Neural progenitor cell (in vitro differentiated cells): ENCODE data around the gene TRAF7. TPM values are rescaled to one million over a fixed set of nuclear protein-coding genes. Genes with fewer than 3 reads are reported as not detected.

ENCODE experiments used
- DNase-seq: peaks from one replicate; pipeline ENCODE4 v3.0.0-alpha.2; 2016; ENCODE audit warnings: low spot score
- H2AFZ ChIP-seq: fragments of 200-600 bp; sonication (generic); replicated peaks from 2 replicates; pipeline ENCODE4 v1.6.1; 2016; ENCODE audit warnings: antibody characterized with exemption
- H3F3A ChIP-seq: fragments of 200-600 bp; sonication (generic); 2 replicates; pipeline ENCODE4 v1.6.1; 2016; ENCODE audit warnings: antibody characterized with exemption, low read depth
- H3K27ac ChIP-seq: fragments of 200-600 bp; sonication (generic); 2 replicates; pipeline ENCODE4 v1.5.1; 2016; ENCODE audit warnings: mild to moderate bottlenecking
- H3K27me3 ChIP-seq: fragments of 200-600 bp; sonication (generic); 2 replicates; pipeline ENCODE4 v1.6.1; 2016; ENCODE audit warnings: mild to moderate bottlenecking, moderate library complexity
- H3K36me3 ChIP-seq: fragments of 200-600 bp; sonication (generic); 2 replicates; pipeline ENCODE4 v1.5.1; 2016
- H3K4me1 ChIP-seq: fragments of 200-600 bp; sonication (generic); 2 replicates; pipeline ENCODE4 v1.6.1; 2016; ENCODE audit warnings: mixed run types
- H3K4me2 ChIP-seq: fragments of 200-600 bp; sonication (generic); 2 replicates; pipeline ENCODE4 v1.6.1; 2016
- H3K4me3 ChIP-seq: fragments of 200-600 bp; sonication (generic); 2 replicates; pipeline ENCODE4 v1.5.1; 2016
- H3K79me2 ChIP-seq: fragments of 200-600 bp; sonication (generic); 2 replicates; pipeline ENCODE4 v1.6.1; 2016; ENCODE audit warnings: low read depth
- H3K9ac ChIP-seq: fragments of 200-600 bp; sonication (generic); 2 replicates; pipeline ENCODE4 v1.6.1; 2016
- H3K9me3 ChIP-seq: fragments of 200-600 bp; sonication (generic); 2 replicates; pipeline ENCODE4 v1.5.1; 2016; ENCODE audit warnings: low read depth
- H4K20me1 ChIP-seq: fragments of 200-600 bp; sonication (generic); 2 replicates; pipeline ENCODE4 v1.6.1; 2016; ENCODE audit warnings: low read depth
- H3K27ac Mint-ChIP-seq: 3 replicates; pipeline ENCODE4 v1.8.0; 2021; ENCODE audit warnings: mixed read lengths
- H3K27me3 Mint-ChIP-seq: 2 replicates; pipeline ENCODE4 v1.8.0; 2022; ENCODE audit warnings: low read depth, mild to moderate bottlenecking, inconsistent platforms, moderate library complexity, mixed read lengths; ENCODE audit not compliant: insufficient read depth
- H3K36me3 Mint-ChIP-seq: 3 replicates; pipeline ENCODE4 v1.8.0; 2021; ENCODE audit warnings: mixed read lengths
- H3K4me1 Mint-ChIP-seq: 3 replicates; pipeline ENCODE4 v1.8.0; 2021; ENCODE audit warnings: mixed read lengths
- H3K4me3 Mint-ChIP-seq: 3 replicates; pipeline ENCODE4 v1.8.0; 2021; ENCODE audit warnings: mild to moderate bottlenecking, moderate library complexity, mixed read lengths
- H3K9me3 Mint-ChIP-seq: 3 replicates; pipeline ENCODE4 v1.8.0; 2020; ENCODE audit warnings: mixed read lengths
- CTCF ChIP-seq: fragments of 200-600 bp; sonication (generic); IDR thresholded peaks from 2 replicates; pipeline ENCODE4 v1.5.1; 2017; ENCODE audit warnings: antibody characterized with exemption, mild to moderate bottlenecking
- EZH2 ChIP-seq: fragments of 200-600 bp; sonication (generic); IDR thresholded peaks from 2 replicates; pipeline ENCODE4 v1.6.1; 2017; ENCODE audit warnings: antibody characterized with exemption, mild to moderate bottlenecking, moderate library complexity
- EZH2phosphoT487 ChIP-seq: fragments of 200-600 bp; sonication (generic); IDR thresholded peaks from 2 replicates; pipeline ENCODE4 v1.6.1; 2017; ENCODE audit warnings: antibody characterized with exemption
- total RNA-seq: library from RNA; depleted of rRNA; stranded (reverse); fragments of >200 nt; gene quantifications from 2 replicates; pipeline ENCODE4 v1.2.3, GENCODE V29; 2015; ENCODE audit warnings: low replicate concordance

Gene TRAF7
- total RNA-seq, 1 donor from 2014 or later: 24.1 TPM

- no peak overlapping the region for H3K4me3 ChIP-seq
- Mint-ChIP-seq H3K27ac (no peak overlapping the region), H3K4me1 (no peaks in the 10 kb centered on the region), H3K9me3 (no peaks in the 10 kb centered on the region), H3K27me3 (peaks cover 2% of the 10 kb centered on the region), H3K36me3 (peaks cover 2% of the 10 kb centered on the region), H3K4me3 (no peak overlapping the region)
- H3K9me3 ChIP-seq: no peaks in the 10 kb centered on the region
- DNase-seq: no peak
- H2AFZ ChIP-seq: no peak overlapping the region
- TF ChIP-seq EZH2phosphoT487 (no peak), CTCF (no peak), EZH2 (no peak)
- no peak overlapping the region for H3K4me2 ChIP-seq
- no peaks in the 10 kb centered on the region for H4K20me1 ChIP-seq
- H3F3A ChIP-seq: peaks cover 5% of the 10 kb centered on the region
- H3K27me3 ChIP-seq: no peaks in the 10 kb centered on the region
- no peaks in the 10 kb centered on the region for H3K79me2 ChIP-seq
- H3K36me3 ChIP-seq: no peaks in the 10 kb centered on the region
- no peak overlapping the region for H3K27ac ChIP-seq
- H3K4me1 ChIP-seq: no peaks in the 10 kb centered on the region
- H3K9ac ChIP-seq: no peak overlapping the region
Observed at GRCh38 chr16:2173366-2173765, 17.8 kb downstream of the TRAF7 start.

GRCh38 chr16:2173916-2174315 lies 18.3 kb downstream of the TRAF7 start:
- TF ChIP-seq EZH2: no peak
- TF ChIP-seq CTCF: no peak
- no peak for TF ChIP-seq EZH2phosphoT487
- H3K4me1 Mint-ChIP-seq: no peaks in the 10 kb centered on the region
- Histone ChIP-seq H3K36me3 (no peaks in the 10 kb centered on the region), H3K27ac (no peak overlapping the region), H3K4me2 (no peak overlapping the region), H2AFZ (no peak overlapping the region), H3K27me3 (no peaks in the 10 kb centered on the region), H3K4me3 (no peak overlapping the region), H3K4me1 (no peaks in the 10 kb centered on the region), H4K20me1 (no peaks in the 10 kb centered on the region), H3F3A (peaks cover 5% of the 10 kb centered on the region), H3K79me2 (no peaks in the 10 kb centered on the region), H3K9me3 (no peaks in the 10 kb centered on the region), H3K9ac (no peak overlapping the region)
- DNase-seq: no peak
- no peak overlapping the region for H3K27ac Mint-ChIP-seq
- no peak overlapping the region for H3K4me3 Mint-ChIP-seq
- H3K27me3 Mint-ChIP-seq: peaks cover 2% of the 10 kb centered on the region
- H3K9me3 Mint-ChIP-seq: no peaks in the 10 kb centered on the region
- H3K36me3 Mint-ChIP-seq: peaks cover 2% of the 10 kb centered on the region

GRCh38 chr16:2174396-2175131 lies 19.0 kb downstream of the TRAF7 start:
- Histone ChIP-seq H3K4me1 (no peaks in the 10 kb centered on the region), H3K9ac (no peak overlapping the region), H2AFZ (no peak overlapping the region), H4K20me1 (no peaks in the 10 kb centered on the region), H3K79me2 (no peaks in the 10 kb centered on the region), H3K4me2 (no peak overlapping the region), H3K4me3 (no peak overlapping the region), H3K9me3 (no peaks in the 10 kb centered on the region), H3F3A (peaks cover 5% of the 10 kb centered on the region), H3K27ac (no peak overlapping the region), H3K27me3 (no peaks in the 10 kb centered on the region), H3K36me3 (no peaks in the 10 kb centered on the region)
- TF ChIP-seq CTCF (no peak), EZH2 (no peak), EZH2phosphoT487 (no peak)
- no peaks in the 10 kb centered on the region for H3K9me3 Mint-ChIP-seq
- peaks cover 2% of the 10 kb centered on the region for H3K36me3 Mint-ChIP-seq
- no peak overlapping the region for H3K27ac Mint-ChIP-seq
- no peaks in the 10 kb centered on the region for H3K4me1 Mint-ChIP-seq
- DNase-seq: no peak
- H3K27me3 Mint-ChIP-seq: peaks cover 2% of the 10 kb centered on the region
- H3K4me3 Mint-ChIP-seq: no peak overlapping the region
